Smooth muscle cell (in vitro differentiated cells): ENCODE results near the gene CNTNAP2. TPM values are rescaled to one million over a fixed set of nuclear protein-coding genes. Genes with fewer than 3 reads are reported as not detected.

Experiments
- DNase-seq: peaks from one replicate; lab custom pipeline; 2025; ENCODE audit not compliant: unreplicated experiment; lab: John Stamatoyannopoulos, UW
- H2AFZ ChIP-seq: fragments of 200-600 bp; sonication (generic); 2 replicates; pipeline ENCODE4 v1.6.0; 2016; ENCODE audit warnings: antibody characterized with exemption, low read depth, mild to moderate bottlenecking
- H3F3A ChIP-seq: fragments of 200-600 bp; sonication (generic); 2 replicates; pipeline ENCODE4 v1.6.0; 2017; ENCODE audit warnings: antibody characterized with exemption, low read depth
- H3K27ac ChIP-seq: fragments of 200-600 bp; sonication (generic); 2 replicates; pipeline ENCODE4 v1.5.1; 2016; ENCODE audit warnings: low read depth, mild to moderate bottlenecking
- H3K27me3 ChIP-seq: fragments of 200-600 bp; sonication (generic); 2 replicates; pipeline ENCODE4 v1.6.1; 2016; ENCODE audit warnings: low read depth, mild to moderate bottlenecking
- H3K36me3 ChIP-seq: fragments of 200-600 bp; sonication (generic); 2 replicates; pipeline ENCODE4 v1.5.1; 2016; ENCODE audit warnings: low read depth
- H3K4me1 ChIP-seq: fragments of 200-600 bp; sonication (generic); 2 replicates; pipeline ENCODE4 v1.5.1; 2016; ENCODE audit warnings: low read depth
- H3K4me2 ChIP-seq: fragments of 200-600 bp; sonication (generic); 2 replicates; pipeline ENCODE4 v1.6.0; 2016; ENCODE audit warnings: mild to moderate bottlenecking
- H3K4me3 ChIP-seq: fragments of 200-600 bp; sonication (generic); 2 replicates; pipeline ENCODE4 v1.5.1; 2016; ENCODE audit warnings: mild to moderate bottlenecking
- H3K79me2 ChIP-seq: fragments of 200-600 bp; sonication (generic); 2 replicates; pipeline ENCODE4 v1.6.0; 2016; ENCODE audit warnings: low read depth, mild to moderate bottlenecking
- H3K9ac ChIP-seq: fragments of 200-600 bp; sonication (generic); 2 replicates; pipeline ENCODE4 v1.6.0; 2016; ENCODE audit warnings: low read depth
- H3K9me3 ChIP-seq: fragments of 200-600 bp; sonication (generic); replicated peaks from 2 replicates; pipeline ENCODE4 v1.5.1; 2016; ENCODE audit warnings: low read depth
- H4K20me1 ChIP-seq: fragments of 200-600 bp; sonication (generic); 2 replicates; pipeline ENCODE4 v1.6.0; 2016; ENCODE audit warnings: low read depth
- WGBS: methylation state at CpG from one replicate; pipeline ENCODE4 v1.1.7; 2016; ENCODE audit warnings: low lambda C conversion rate; 5-methylcytosine and 5-hydroxymethylcytosine counted together
- polyA plus RNA-seq: library from polyadenylated mRNA; unstranded; fragments of >200 nt; fragmentation: Nextera tagmentation; extraction: Ambion mirVana; gene quantifications from 2 replicates; pipeline ENCODE4 v1.2.1, GENCODE V29; 2016
- total RNA-seq: library from RNA; depleted of rRNA; stranded (reverse); fragments of >200 nt; gene quantifications from 2 replicates; pipeline ENCODE4 v1.2.3, GENCODE V29; 2014
- TF ChIP-seq, protein P1 (sequence below): fragments of 200-600 bp; sonication (generic); IDR thresholded peaks from 2 replicates; pipeline ENCODE4 v1.5.1; 2017; ENCODE audit warnings: borderline replicate concordance, mild to moderate bottlenecking, antibody characterized with exemption; ENCODE audit not compliant: insufficient read depth, poor library complexity, severe bottlenecking

CNTNAP2 gene
- total and polyA plus RNA-seq, 2 experiments from 2014 or later: 1.7 to 9.0 TPM

DNA sequence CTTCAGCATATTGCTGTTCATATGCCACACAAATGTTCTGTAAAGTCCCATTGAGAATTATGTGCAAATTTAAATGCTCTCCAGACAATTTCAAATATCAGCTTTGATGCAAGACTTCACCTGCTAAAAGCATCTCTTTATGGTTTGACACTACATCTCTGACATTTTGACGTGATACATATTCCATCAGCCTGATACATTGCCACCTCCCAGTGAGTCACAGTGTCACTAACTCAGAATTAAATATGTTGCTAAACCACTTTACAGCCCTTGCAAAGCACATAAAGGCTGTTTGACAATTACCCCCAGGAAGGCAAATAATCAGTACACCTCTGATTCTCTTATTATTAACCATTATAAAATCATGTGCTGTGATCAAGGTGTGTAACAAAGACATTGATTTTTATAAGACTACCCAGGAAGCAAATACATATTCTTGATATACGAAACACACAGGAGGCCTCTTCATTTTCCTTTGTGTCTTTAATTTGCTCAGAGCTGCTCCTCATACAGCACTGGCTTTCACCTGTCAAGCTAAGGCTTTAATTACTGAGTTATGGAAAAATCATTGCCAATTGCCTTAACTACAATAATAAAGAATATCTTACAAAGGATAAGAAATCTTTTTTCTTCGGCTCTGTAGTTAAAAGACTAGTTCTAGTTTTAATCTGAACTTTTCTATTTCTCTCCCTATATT, 1926.5 kb downstream of the CNTNAP2 start:
- H3K9ac ChIP-seq: no peak overlapping the region

DNA sequence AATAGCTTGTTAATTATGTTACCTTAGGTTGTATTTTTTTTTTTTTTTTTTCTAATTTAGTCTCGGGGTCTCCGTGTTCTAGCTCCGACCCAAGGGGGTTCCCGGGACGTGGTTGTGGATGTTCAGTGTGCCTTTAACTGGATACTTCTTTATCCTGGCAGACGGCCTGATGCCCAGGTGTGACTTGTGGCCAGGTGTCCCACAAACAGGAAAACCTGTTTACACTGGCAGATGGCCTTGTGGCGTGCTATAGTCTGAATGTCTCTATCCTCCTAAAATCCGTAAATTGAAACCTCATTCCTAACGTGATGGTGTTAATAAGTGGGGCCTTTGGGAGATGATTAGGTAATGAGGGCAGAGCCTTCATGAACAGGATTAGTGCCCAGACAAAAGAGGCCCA, 1927.6 kb downstream of the CNTNAP2 start:
- H3K79me2 ChIP-seq: no peaks in the 10 kb centered on the region
- no peaks in the 10 kb centered on the region for H3K27me3 ChIP-seq
- H4K20me1 ChIP-seq: no peaks in the 10 kb centered on the region
- no peak overlapping the region for H3K4me2 ChIP-seq
- TF ChIP-seq, protein P1, sequence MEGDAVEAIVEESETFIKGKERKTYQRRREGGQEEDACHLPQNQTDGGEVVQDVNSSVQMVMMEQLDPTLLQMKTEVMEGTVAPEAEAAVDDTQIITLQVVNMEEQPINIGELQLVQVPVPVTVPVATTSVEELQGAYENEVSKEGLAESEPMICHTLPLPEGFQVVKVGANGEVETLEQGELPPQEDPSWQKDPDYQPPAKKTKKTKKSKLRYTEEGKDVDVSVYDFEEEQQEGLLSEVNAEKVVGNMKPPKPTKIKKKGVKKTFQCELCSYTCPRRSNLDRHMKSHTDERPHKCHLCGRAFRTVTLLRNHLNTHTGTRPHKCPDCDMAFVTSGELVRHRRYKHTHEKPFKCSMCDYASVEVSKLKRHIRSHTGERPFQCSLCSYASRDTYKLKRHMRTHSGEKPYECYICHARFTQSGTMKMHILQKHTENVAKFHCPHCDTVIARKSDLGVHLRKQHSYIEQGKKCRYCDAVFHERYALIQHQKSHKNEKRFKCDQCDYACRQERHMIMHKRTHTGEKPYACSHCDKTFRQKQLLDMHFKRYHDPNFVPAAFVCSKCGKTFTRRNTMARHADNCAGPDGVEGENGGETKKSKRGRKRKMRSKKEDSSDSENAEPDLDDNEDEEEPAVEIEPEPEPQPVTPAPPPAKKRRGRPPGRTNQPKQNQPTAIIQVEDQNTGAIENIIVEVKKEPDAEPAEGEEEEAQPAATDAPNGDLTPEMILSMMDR: no peak
- H2AFZ ChIP-seq: no peak overlapping the region
- H3K9me3 ChIP-seq: no peaks in the 10 kb centered on the region
- no peaks in the 10 kb centered on the region for H3F3A ChIP-seq
- no peak for DNase-seq
- H3K4me1 ChIP-seq: no peaks in the 10 kb centered on the region
- H3K36me3 ChIP-seq: no peaks in the 10 kb centered on the region
- H3K9ac ChIP-seq: no peak overlapping the region
- 97% methylated on average over 9 of the region's 9 CpGs for WGBS
- H3K27ac ChIP-seq: no peak overlapping the region
- no peak overlapping the region for H3K4me3 ChIP-seq

More for the DNA sequence above, 1926.5 kb downstream of the CNTNAP2 start:
- TF ChIP-seq, protein P1: no peak
- H3K4me1 ChIP-seq: no peaks in the 10 kb centered on the region
- no peak overlapping the region for H2AFZ ChIP-seq
- H3K4me2 ChIP-seq: no peak overlapping the region
- H4K20me1 ChIP-seq: no peaks in the 10 kb centered on the region
- no peak for DNase-seq
- H3K27ac ChIP-seq: no peak overlapping the region
- no peaks in the 10 kb centered on the region for H3F3A ChIP-seq
- H3K4me3 ChIP-seq: no peak overlapping the region
- no peaks in the 10 kb centered on the region for H3K9me3 ChIP-seq
- H3K27me3 ChIP-seq: no peaks in the 10 kb centered on the region
- 91% methylated on average over 3 of the region's 3 CpGs for WGBS
- H3K36me3 ChIP-seq: no peaks in the 10 kb centered on the region
- no peaks in the 10 kb centered on the region for H3K79me2 ChIP-seq

DNA sequence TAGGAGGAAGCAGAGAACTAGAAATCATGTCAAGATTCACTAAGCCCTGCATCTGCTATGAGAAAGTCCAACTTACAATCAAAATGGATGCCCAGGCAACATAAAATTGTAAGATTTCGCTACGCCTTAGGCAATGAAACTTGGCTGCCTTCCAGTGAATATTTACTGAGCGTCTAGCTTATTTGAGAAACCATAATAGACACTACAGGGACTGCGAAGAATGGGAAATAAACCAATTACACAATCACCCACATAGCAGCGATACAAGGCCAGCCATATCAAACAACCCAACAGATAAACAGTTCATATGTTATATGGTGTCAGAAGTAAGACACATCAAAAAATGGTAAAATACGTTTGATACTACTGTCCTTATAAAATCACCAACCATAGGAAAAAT, 1928.9 kb downstream of the CNTNAP2 start:
- Histone ChIP-seq H3K9me3 (no peaks in the 10 kb centered on the region), H3K9ac (no peak overlapping the region), H3K27ac (no peak overlapping the region), H3K4me2 (no peak overlapping the region), H3K27me3 (no peaks in the 10 kb centered on the region), H2AFZ (no peak overlapping the region), H3K79me2 (no peaks in the 10 kb centered on the region), H4K20me1 (no peaks in the 10 kb centered on the region), H3K36me3 (no peaks in the 10 kb centered on the region), H3K4me1 (no peaks in the 10 kb centered on the region), H3F3A (no peaks in the 10 kb centered on the region), H3K4me3 (no peak overlapping the region)
- no peak for DNase-seq
- 92% methylated on average over 6 of the region's 6 CpGs for WGBS
- TF ChIP-seq, protein P1: no peak

DNA sequence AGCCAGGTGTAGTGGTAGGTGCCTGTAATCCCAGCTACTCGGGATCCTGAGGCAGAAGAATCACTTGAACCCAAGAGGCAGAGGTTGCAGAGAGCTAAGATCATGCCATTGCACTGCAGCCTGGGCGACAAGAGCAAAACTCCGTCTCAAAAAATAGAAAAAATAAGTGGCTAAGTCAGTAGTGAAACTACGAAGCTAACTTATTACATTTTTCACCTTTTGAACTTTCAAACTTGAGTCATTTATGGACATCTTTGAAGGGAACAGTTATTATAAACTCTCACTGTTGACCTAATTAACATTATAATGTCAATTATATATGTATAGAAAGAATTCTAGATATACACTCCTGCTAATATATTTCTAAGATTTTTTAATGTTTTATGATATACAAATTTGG, 1932.5 kb downstream of the CNTNAP2 start:
- no peaks in the 10 kb centered on the region for H3K9me3 ChIP-seq
- H2AFZ ChIP-seq: no peak overlapping the region
- no peak for DNase-seq
- no peaks in the 10 kb centered on the region for H4K20me1 ChIP-seq
- no peaks in the 10 kb centered on the region for H3K79me2 ChIP-seq
- H3F3A ChIP-seq: no peaks in the 10 kb centered on the region
- H3K4me1 ChIP-seq: no peaks in the 10 kb centered on the region
- 97% methylated on average over 4 of the region's 4 CpGs for WGBS
- no peaks in the 10 kb centered on the region for H3K27me3 ChIP-seq
- H3K36me3 ChIP-seq: no peaks in the 10 kb centered on the region
- TF ChIP-seq, protein P1: no peak
- H3K27ac ChIP-seq: no peak overlapping the region
- no peak overlapping the region for H3K9ac ChIP-seq
- H3K4me2 ChIP-seq: no peak overlapping the region
- no peak overlapping the region for H3K4me3 ChIP-seq
